ENCODE results near the gene FXYD7. TPM values are rescaled to one million over a fixed set of nuclear protein-coding genes. Genes with fewer than 3 reads are reported as not detected.

Gene FXYD7
- total RNA-seq, 1 donor from 2014 or later: not detected

GRCh38 chr19:35136231-35136630, 6.8 kb upstream of the FXYD7 start:
- no peaks in the 10 kb centered on the region for H3K9me3 ChIP-seq (replicated peaks)
- peaks cover 26% of the 10 kb centered on the region for H3K27me3 ChIP-seq (ENCODE audit: low read depth)
- no peak for TF ChIP-seq CTCF (IDR thresholded peaks at IDR 0.05; ENCODE audit: borderline replicate concordance)
- H3K36me3 ChIP-seq: no peaks in the 10 kb centered on the region
- H3K4me3 ChIP-seq: no peak overlapping the region
- H3K4me1 ChIP-seq: peaks cover 56% of the 10 kb centered on the region
- DNase-seq: no peak
- intact Hi-C loops (cut with micrococcal nuclease): no loop called here
- H3K27ac ChIP-seq (replicated peaks): peak overlapping the region; percentile 75

- Histone ChIP-seq H3K9me3 (replicated peaks) (no peaks in the 10 kb centered on the region), H3K27ac (replicated peaks) (peak overlapping the region; percentile 97), H3K27me3 (ENCODE audit: low read depth) (peaks cover 26% of the 10 kb centered on the region), H3K4me3 (no peak overlapping the region), H3K4me1 (peaks cover 65% of the 10 kb centered on the region), H3K36me3 (no peaks in the 10 kb centered on the region)
- intact Hi-C loops (cut with micrococcal nuclease): no loop called here
- TF ChIP-seq CTCF (IDR thresholded peaks at IDR 0.05; ENCODE audit: borderline replicate concordance): no peak
- no peak for DNase-seq
Observed at GRCh38 chr19:35136977-35137702, 5.9 kb upstream of the FXYD7 start.

- Histone ChIP-seq H3K27ac (replicated peaks) (peak within 1 kb of the TSS; percentile 97), H3K9me3 (replicated peaks) (no peaks in the 10 kb centered on the region), H3K27me3 (ENCODE audit: low read depth) (peaks cover 31% of the 10 kb centered on the region), H3K4me3 (peak within 1 kb of the TSS; percentile 69), H3K36me3 (no peaks in the 10 kb centered on the region), H3K4me1 (peaks cover 76% of the 10 kb centered on the region)
- DNase-seq: peak; percentile 78
- TF ChIP-seq CTCF (IDR thresholded peaks at IDR 0.05; ENCODE audit: borderline replicate concordance): no peak
- intact Hi-C loops (cut with micrococcal nuclease): no loop called here
Observed at GRCh38 chr19:35138305-35138892, 4.7 kb upstream of the FXYD7 start, which contains the start of gene FXYD1. TSS of gene FXYD1 (plus strand) at chr19:35138824. CDS start at chr19:35140080, 1,256 bp downstream.

GRCh38 chr19:35140207-35140961, 2.7 kb upstream of the FXYD7 start:
- no peak for DNase-seq
- H3K27ac ChIP-seq (replicated peaks): peak overlapping the region; percentile 97
- peaks cover 32% of the 10 kb centered on the region for H3K27me3 ChIP-seq (ENCODE audit: low read depth)
- intact Hi-C loops (cut with micrococcal nuclease): no loop called here
- no peaks in the 10 kb centered on the region for H3K36me3 ChIP-seq
- no peaks in the 10 kb centered on the region for H3K9me3 ChIP-seq (replicated peaks)
- no peak for TF ChIP-seq CTCF (IDR thresholded peaks at IDR 0.05; ENCODE audit: borderline replicate concordance)
- H3K4me1 ChIP-seq: peaks cover 80% of the 10 kb centered on the region
- H3K4me3 ChIP-seq: peak overlapping the region; percentile 69

GRCh38 chr19:35140962-35141836, 1.9 kb upstream of the FXYD7 start:
- Histone ChIP-seq H3K36me3 (no peaks in the 10 kb centered on the region), H3K4me3 (peak overlapping the region; percentile 69), H3K27me3 (ENCODE audit: low read depth) (peaks cover 32% of the 10 kb centered on the region), H3K9me3 (replicated peaks) (no peaks in the 10 kb centered on the region), H3K27ac (replicated peaks) (peak overlapping the region; percentile 97), H3K4me1 (peaks cover 72% of the 10 kb centered on the region)
- intact Hi-C loops (cut with micrococcal nuclease): no loop called here
- DNase-seq: peak; percentile 92
- peak; percentile 50 for TF ChIP-seq CTCF (IDR thresholded peaks at IDR 0.05; ENCODE audit: borderline replicate concordance)
